IPS-NIHi7 (cell line): ENCODE results near the gene GPR158.
"Not testable (repeated sequence)": the region's sequence is repeated elsewhere in the genome, so short reads cannot be mapped to it uniquely, and the experiment has no call there.

Experiments
- DNase-seq: peaks from one replicate; pipeline ENCODE4 v3.0.0; 2012; ENCODE audit warnings: mixed read lengths; ENCODE audit errors: extremely low spot score

Gene GPR158

GRCh38 chr10:25304606-25305005 lies 129.8 kb downstream of the GPR158 start:
- no peak for DNase-seq

- DNase-seq: no peak
Observed at GRCh38 chr10:25306386-25306785, 131.6 kb downstream of the GPR158 start.

GRCh38 chr10:25308278-25308677 lies 133.5 kb downstream of the GPR158 start:
- DNase-seq: no peak

GRCh38 chr10:25317596-25318211 lies 142.9 kb downstream of the GPR158 start:
- not testable (repeated sequence) for DNase-seq

GRCh38 chr10:25327273-25327672 lies 152.5 kb downstream of the GPR158 start:
- DNase-seq: no peak

- DNase-seq: no peak
Observed at GRCh38 chr10:25328361-25328760, 153.6 kb downstream of the GPR158 start.

GRCh38 chr10:25329587-25329986 lies 154.8 kb downstream of the GPR158 start:
- not testable (repeated sequence) for DNase-seq

GRCh38 chr10:25334445-25334844 lies 159.6 kb downstream of the GPR158 start:
- DNase-seq: no peak

GRCh38 chr10:25336330-25336729 lies 161.5 kb downstream of the GPR158 start:
- no peak for DNase-seq

- no peak for DNase-seq
Observed at GRCh38 chr10:25338271-25338670, 163.5 kb downstream of the GPR158 start.

- DNase-seq: no peak
Observed at GRCh38 chr10:25339966-25340365, 165.2 kb downstream of the GPR158 start.

- no peak for DNase-seq
Observed at GRCh38 chr10:25349520-25349919, 174.7 kb downstream of the GPR158 start.

GRCh38 chr10:25356609-25357008 lies 181.8 kb downstream of the GPR158 start:
- no peak for DNase-seq

GRCh38 chr10:25357269-25357668 lies 182.5 kb downstream of the GPR158 start:
- no peak for DNase-seq

GRCh38 chr10:25382029-25382810 lies 207.4 kb downstream of the GPR158 start:
- DNase-seq: peak; percentile 15

GRCh38 chr10:25382901-25383300 lies 208.1 kb downstream of the GPR158 start:
- not testable (repeated sequence) for DNase-seq

GRCh38 chr10:25383686-25384085 lies 208.9 kb downstream of the GPR158 start:
- DNase-seq: no peak

GRCh38 chr10:25384618-25385017 lies 209.8 kb downstream of the GPR158 start:
- no peak for DNase-seq

- no peak for DNase-seq
Observed at GRCh38 chr10:25388188-25388861, 213.5 kb downstream of the GPR158 start.

- DNase-seq: no peak
Observed at GRCh38 chr10:25388862-25389206, 214.0 kb downstream of the GPR158 start.

GRCh38 chr10:25390733-25391132 lies 215.9 kb downstream of the GPR158 start:
- no peak for DNase-seq

- DNase-seq: no peak
Observed at GRCh38 chr10:25392132-25392531, 217.3 kb downstream of the GPR158 start.

- no peak for DNase-seq
Observed at GRCh38 chr10:25393621-25394020, 218.8 kb downstream of the GPR158 start.
